HEK293 (cell line): ENCODE data around the gene FANCE.

Experiments used
- BCL11A ChIP-seq: fragments of 450-650 bp; formaldehyde crosslinking; IDR thresholded peaks from 2 replicates; pipeline ENCODE4 v1.5.1; 2016; ENCODE audit warnings: low read depth, missing biosample characterization, missing genetic modification characterization
- BCL11B ChIP-seq: fragments of 450-650 bp; formaldehyde crosslinking; IDR thresholded peaks from 2 replicates; pipeline ENCODE4 v1.5.1; 2016; ENCODE audit warnings: low read depth, missing biosample characterization, missing genetic modification characterization
- GFI1B ChIP-seq: fragments of 450-650 bp; formaldehyde crosslinking; IDR thresholded peaks from 2 replicates; pipeline ENCODE4 v1.5.1; 2016; ENCODE audit warnings: missing biosample characterization, missing genetic modification characterization
- GLIS1 ChIP-seq: fragments of 450-650 bp; formaldehyde crosslinking; IDR thresholded peaks from 2 replicates; pipeline ENCODE4 v1.5.1; 2016; ENCODE audit warnings: missing biosample characterization, missing genetic modification characterization
- HOXA7 ChIP-seq: sonication (generic); formaldehyde crosslinking; IDR thresholded peaks from 2 replicates; pipeline ENCODE4 v1.8.1; 2022; ENCODE audit warnings: missing genetic modification reagents, borderline replicate concordance
- IKZF3 ChIP-seq: fragments of 450-650 bp; IDR thresholded peaks from 2 replicates; pipeline ENCODE4 v1.5.0; 2018; ENCODE audit warnings: missing biosample characterization, mild to moderate bottlenecking, missing genetic modification characterization, moderate library complexity
- OSR2 ChIP-seq: fragments of 450-650 bp; formaldehyde crosslinking; IDR thresholded peaks from 2 replicates; pipeline ENCODE4 v1.5.1; 2016; ENCODE audit warnings: missing biosample characterization, missing genetic modification characterization
- OVOL3 ChIP-seq: fragments of 450-650 bp; formaldehyde crosslinking; IDR thresholded peaks from 2 replicates; pipeline ENCODE4 v1.5.1; 2016; ENCODE audit warnings: missing biosample characterization, missing genetic modification characterization
- TCF7L2 ChIP-seq: IDR thresholded peaks from 2 replicates; pipeline ENCODE4 v1.6.1; 2011; ENCODE audit warnings: low read depth, mild to moderate bottlenecking, inconsistent platforms, low read length, moderate library complexity, borderline replicate concordance
- ZBTB1 ChIP-seq: fragments of 450-650 bp; formaldehyde crosslinking; IDR thresholded peaks from 2 replicates; pipeline ENCODE4 v1.5.1; 2016; ENCODE audit warnings: missing biosample characterization, missing genetic modification characterization
- ZBTB17 ChIP-seq: fragments of 450-650 bp; formaldehyde crosslinking; IDR thresholded peaks from 2 replicates; pipeline ENCODE4 v1.5.1; 2016; ENCODE audit warnings: missing biosample characterization, missing genetic modification characterization
- ZBTB20 ChIP-seq: fragments of 450-650 bp; formaldehyde crosslinking; IDR thresholded peaks from 2 replicates; pipeline ENCODE4 v1.5.1; 2016; ENCODE audit warnings: missing biosample characterization, missing genetic modification characterization
- ZBTB7A ChIP-seq: fragments of 450-650 bp; formaldehyde crosslinking; IDR thresholded peaks from 2 replicates; pipeline ENCODE4 v1.5.1; 2016; ENCODE audit warnings: low read depth, missing biosample characterization, missing genetic modification characterization
- ZFP69B ChIP-seq: fragments of 450-650 bp; formaldehyde crosslinking; IDR thresholded peaks from 2 replicates; pipeline ENCODE4 v1.5.1; 2016; ENCODE audit warnings: missing biosample characterization, missing genetic modification characterization
- ZIC2 ChIP-seq: fragments of 450-650 bp; formaldehyde crosslinking; IDR thresholded peaks from 2 replicates; pipeline ENCODE4 v1.5.1; 2016; ENCODE audit warnings: missing biosample characterization, missing genetic modification characterization
- ZNF175 ChIP-seq: fragments of 450-650 bp; formaldehyde crosslinking; IDR thresholded peaks from 2 replicates; pipeline ENCODE4 v1.5.1; 2016; ENCODE audit warnings: missing biosample characterization, missing genetic modification characterization
- ZNF24 ChIP-seq: fragments of 450-650 bp; formaldehyde crosslinking; IDR thresholded peaks from 2 replicates; pipeline ENCODE4 v1.5.1; 2016; ENCODE audit warnings: missing biosample characterization, missing genetic modification characterization
- ZNF341 ChIP-seq: fragments of 450-650 bp; formaldehyde crosslinking; IDR thresholded peaks from 2 replicates; pipeline ENCODE4; 2016; ENCODE audit warnings: low read depth, missing biosample characterization, missing genetic modification characterization
- ZNF350 ChIP-seq: fragments of 450-650 bp; formaldehyde crosslinking; IDR thresholded peaks from 2 replicates; pipeline ENCODE4 v1.5.0; 2017; ENCODE audit warnings: missing biosample characterization, mild to moderate bottlenecking, missing genetic modification characterization
- ZNF366 ChIP-seq: fragments of 450-650 bp; formaldehyde crosslinking; conservative IDR thresholded peaks from 2 replicates; pipeline ENCODE4 v1.5.1; 2016; ENCODE audit warnings: missing biosample characterization, missing genetic modification characterization
- ZNF394 ChIP-seq: fragments of 450-650 bp; formaldehyde crosslinking; IDR thresholded peaks from 2 replicates; pipeline ENCODE4 v1.5.1; 2016; ENCODE audit warnings: missing biosample characterization, missing genetic modification characterization, mild to moderate bottlenecking, moderate library complexity, borderline replicate concordance
- ZNF548 ChIP-seq: fragments of 450-650 bp; formaldehyde crosslinking; IDR thresholded peaks from 2 replicates; pipeline ENCODE4 v1.5.1; 2016; ENCODE audit warnings: missing biosample characterization, missing genetic modification characterization
- ZNF555 ChIP-seq: fragments of 450-650 bp; formaldehyde crosslinking; conservative IDR thresholded peaks from 2 replicates; pipeline ENCODE4 v1.5.1; 2017; ENCODE audit warnings: missing biosample characterization, mild to moderate bottlenecking, missing genetic modification characterization, inconsistent platforms
- ZNF621 ChIP-seq: fragments of 450-650 bp; formaldehyde crosslinking; IDR thresholded peaks from 2 replicates; pipeline ENCODE4 v1.5.1; 2017; ENCODE audit warnings: missing biosample characterization, missing genetic modification characterization
- ZNF707 ChIP-seq: fragments of 450-650 bp; formaldehyde crosslinking; IDR thresholded peaks from 2 replicates; pipeline ENCODE4 v1.5.1; 2016; ENCODE audit warnings: missing biosample characterization, missing genetic modification characterization
- ZNF785 ChIP-seq: fragments of 450-650 bp; formaldehyde crosslinking; IDR thresholded peaks from 2 replicates; pipeline ENCODE4 v1.5.1; 2016; ENCODE audit warnings: missing biosample characterization, missing genetic modification characterization
- TF ChIP-seq, protein P1 (sequence below): fragments of 450-650 bp; formaldehyde crosslinking; IDR thresholded peaks from 2 replicates; pipeline ENCODE4 v1.5.1; 2016; ENCODE audit warnings: missing biosample characterization, missing genetic modification characterization
- TF ChIP-seq, protein P2 (sequence below): fragments of 450-650 bp; IDR thresholded peaks from 2 replicates; pipeline ENCODE4 v1.5.1; 2018; ENCODE audit warnings: missing biosample characterization, missing genetic modification characterization
- TF ChIP-seq, protein P3 (sequence below): fragments of 450-650 bp; formaldehyde crosslinking; IDR thresholded peaks from 2 replicates; pipeline ENCODE4 v1.5.1; 2017; ENCODE audit warnings: missing biosample characterization, mild to moderate bottlenecking, missing genetic modification characterization, moderate library complexity
- TF ChIP-seq, protein P4 (sequence below): fragments of 450-650 bp; formaldehyde crosslinking; IDR thresholded peaks from 2 replicates; pipeline ENCODE4 v1.5.1; 2016; ENCODE audit warnings: missing biosample characterization, missing genetic modification characterization
- TF ChIP-seq, protein P5 (sequence below): fragments of 450-650 bp; formaldehyde crosslinking; IDR thresholded peaks from 2 replicates; pipeline ENCODE4 v1.5.1; 2017; ENCODE audit warnings: missing biosample characterization, missing genetic modification characterization
- TF ChIP-seq, protein P6 (sequence below): fragments of 450-650 bp; formaldehyde crosslinking; IDR thresholded peaks from 2 replicates; pipeline ENCODE4 v1.5.1; 2016; ENCODE audit warnings: missing biosample characterization, missing genetic modification characterization

FANCE gene

DNA sequence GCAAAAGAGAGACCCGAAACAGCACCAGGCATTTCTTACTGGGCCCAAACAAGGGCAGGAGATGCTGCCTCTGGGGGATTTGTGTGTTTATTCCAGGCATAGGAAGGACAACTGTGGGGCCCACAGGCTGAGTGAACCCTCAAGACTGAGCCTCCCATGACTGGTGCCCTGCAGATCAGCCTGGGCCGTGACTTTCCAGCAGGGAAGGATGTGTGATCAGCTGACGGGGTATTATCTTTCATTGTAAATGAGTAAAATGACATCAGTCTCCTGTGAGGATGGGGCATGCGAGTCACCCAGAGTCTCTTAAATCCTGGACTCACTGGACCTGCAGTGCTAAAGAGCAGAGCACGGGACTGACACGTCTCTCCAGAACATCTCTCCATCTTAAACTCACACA lies 48.6 kb downstream of the FANCE start (continued):
- TF ChIP-seq ZBTB17 (tag by site-specific recombination) (peak; percentile 62), ZIC2 (tag by site-specific recombination) (peak; percentile 38), ZNF366 (tag by site-specific recombination) (peak; percentile 91), ZNF555 (tag by site-specific recombination) (no peak), ZNF785 (tag by site-specific recombination) (no peak), TCF7L2 (no peak), BCL11B (tag by site-specific recombination) (no peak), ZBTB20 (peak; percentile 39; the same call in 1 of the 2 replicates), ZFP69B (tag by site-specific recombination) (peak; percentile 99), BCL11A (peak; percentile 68; the same call in 1 of the 2 replicates), ZNF548 (no peak), IKZF3 (tag by site-specific recombination) (peak; percentile 60; the same call in 1 of the 2 replicates), ZNF175 (tag by site-specific recombination) (no peak), GLIS1 (tag by site-specific recombination) (no peak), ZNF341 (tag by site-specific recombination) (peak; percentile 30; the same call in 1 of the 2 replicates), ZBTB1 (tag by site-specific recombination) (no peak), OSR2 (tag by site-specific recombination) (no peak), ZBTB7A (no peak), GFI1B (tag by site-specific recombination) (no peak), HOXA7 (CRISPR knock-in tag) (no peak), OVOL3 (tag by site-specific recombination) (no peak), ZNF707 (tag by site-specific recombination) (no peak), ZNF24 (tag by site-specific recombination) (peak; percentile 67; the same call in 1 of the 2 replicates), ZNF394 (tag by site-specific recombination) (peak; percentile 23; the same call in 1 of the 2 replicates), ZNF621 (tag by site-specific recombination) (no peak), ZNF350 (no peak)
- TF ChIP-seq, protein P1, sequence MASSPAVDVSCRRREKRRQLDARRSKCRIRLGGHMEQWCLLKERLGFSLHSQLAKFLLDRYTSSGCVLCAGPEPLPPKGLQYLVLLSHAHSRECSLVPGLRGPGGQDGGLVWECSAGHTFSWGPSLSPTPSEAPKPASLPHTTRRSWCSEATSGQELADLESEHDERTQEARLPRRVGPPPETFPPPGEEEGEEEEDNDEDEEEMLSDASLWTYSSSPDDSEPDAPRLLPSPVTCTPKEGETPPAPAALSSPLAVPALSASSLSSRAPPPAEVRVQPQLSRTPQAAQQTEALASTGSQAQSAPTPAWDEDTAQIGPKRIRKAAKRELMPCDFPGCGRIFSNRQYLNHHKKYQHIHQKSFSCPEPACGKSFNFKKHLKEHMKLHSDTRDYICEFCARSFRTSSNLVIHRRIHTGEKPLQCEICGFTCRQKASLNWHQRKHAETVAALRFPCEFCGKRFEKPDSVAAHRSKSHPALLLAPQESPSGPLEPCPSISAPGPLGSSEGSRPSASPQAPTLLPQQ (tag by site-specific recombination) = peak; percentile 99
- TF ChIP-seq, protein P2, sequence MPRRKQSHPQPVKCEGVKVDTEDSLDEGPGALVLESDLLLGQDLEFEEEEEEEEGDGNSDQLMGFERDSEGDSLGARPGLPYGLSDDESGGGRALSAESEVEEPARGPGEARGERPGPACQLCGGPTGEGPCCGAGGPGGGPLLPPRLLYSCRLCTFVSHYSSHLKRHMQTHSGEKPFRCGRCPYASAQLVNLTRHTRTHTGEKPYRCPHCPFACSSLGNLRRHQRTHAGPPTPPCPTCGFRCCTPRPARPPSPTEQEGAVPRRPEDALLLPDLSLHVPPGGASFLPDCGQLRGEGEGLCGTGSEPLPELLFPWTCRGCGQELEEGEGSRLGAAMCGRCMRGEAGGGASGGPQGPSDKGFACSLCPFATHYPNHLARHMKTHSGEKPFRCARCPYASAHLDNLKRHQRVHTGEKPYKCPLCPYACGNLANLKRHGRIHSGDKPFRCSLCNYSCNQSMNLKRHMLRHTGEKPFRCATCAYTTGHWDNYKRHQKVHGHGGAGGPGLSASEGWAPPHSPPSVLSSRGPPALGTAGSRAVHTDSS (tag by site-specific recombination) = no peak
- TF ChIP-seq, protein P3, sequence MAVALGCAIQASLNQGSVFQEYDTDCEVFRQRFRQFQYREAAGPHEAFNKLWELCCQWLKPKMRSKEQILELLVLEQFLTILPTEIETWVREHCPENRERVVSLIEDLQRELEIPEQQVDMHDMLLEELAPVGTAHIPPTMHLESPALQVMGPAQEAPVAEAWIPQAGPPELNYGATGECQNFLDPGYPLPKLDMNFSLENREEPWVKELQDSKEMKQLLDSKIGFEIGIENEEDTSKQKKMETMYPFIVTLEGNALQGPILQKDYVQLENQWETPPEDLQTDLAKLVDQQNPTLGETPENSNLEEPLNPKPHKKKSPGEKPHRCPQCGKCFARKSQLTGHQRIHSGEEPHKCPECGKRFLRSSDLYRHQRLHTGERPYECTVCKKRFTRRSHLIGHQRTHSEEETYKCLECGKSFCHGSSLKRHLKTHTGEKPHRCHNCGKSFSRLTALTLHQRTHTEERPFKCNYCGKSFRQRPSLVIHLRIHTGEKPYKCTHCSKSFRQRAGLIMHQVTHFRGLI (tag by site-specific recombination) = no peak
- TF ChIP-seq, protein P4, sequence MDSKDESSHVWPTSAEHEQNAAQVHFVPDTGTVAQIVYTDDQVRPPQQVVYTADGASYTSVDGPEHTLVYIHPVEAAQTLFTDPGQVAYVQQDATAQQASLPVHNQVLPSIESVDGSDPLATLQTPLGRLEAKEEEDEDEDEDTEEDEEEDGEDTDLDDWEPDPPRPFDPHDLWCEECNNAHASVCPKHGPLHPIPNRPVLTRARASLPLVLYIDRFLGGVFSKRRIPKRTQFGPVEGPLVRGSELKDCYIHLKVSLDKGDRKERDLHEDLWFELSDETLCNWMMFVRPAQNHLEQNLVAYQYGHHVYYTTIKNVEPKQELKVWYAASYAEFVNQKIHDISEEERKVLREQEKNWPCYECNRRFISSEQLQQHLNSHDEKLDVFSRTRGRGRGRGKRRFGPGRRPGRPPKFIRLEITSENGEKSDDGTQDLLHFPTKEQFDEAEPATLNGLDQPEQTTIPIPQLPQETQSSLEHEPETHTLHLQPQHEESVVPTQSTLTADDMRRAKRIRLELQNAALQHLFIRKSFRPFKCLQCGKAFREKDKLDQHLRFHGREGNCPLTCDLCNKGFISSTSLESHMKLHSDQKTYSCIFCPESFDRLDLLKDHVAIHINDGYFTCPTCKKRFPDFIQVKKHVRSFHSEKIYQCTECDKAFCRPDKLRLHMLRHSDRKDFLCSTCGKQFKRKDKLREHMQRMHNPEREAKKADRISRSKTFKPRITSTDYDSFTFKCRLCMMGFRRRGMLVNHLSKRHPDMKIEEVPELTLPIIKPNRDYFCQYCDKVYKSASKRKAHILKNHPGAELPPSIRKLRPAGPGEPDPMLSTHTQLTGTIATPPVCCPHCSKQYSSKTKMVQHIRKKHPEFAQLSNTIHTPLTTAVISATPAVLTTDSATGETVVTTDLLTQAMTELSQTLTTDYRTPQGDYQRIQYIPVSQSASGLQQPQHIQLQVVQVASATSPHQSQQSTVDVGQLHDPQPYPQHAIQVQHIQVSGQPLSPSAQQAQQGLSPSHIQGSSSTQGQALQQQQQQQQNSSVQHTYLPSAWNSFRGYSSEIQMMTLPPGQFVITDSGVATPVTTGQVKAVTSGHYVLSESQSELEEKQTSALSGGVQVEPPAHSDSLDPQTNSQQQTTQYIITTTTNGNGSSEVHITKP (tag by site-specific recombination) = no peak
- TF ChIP-seq, protein P5, sequence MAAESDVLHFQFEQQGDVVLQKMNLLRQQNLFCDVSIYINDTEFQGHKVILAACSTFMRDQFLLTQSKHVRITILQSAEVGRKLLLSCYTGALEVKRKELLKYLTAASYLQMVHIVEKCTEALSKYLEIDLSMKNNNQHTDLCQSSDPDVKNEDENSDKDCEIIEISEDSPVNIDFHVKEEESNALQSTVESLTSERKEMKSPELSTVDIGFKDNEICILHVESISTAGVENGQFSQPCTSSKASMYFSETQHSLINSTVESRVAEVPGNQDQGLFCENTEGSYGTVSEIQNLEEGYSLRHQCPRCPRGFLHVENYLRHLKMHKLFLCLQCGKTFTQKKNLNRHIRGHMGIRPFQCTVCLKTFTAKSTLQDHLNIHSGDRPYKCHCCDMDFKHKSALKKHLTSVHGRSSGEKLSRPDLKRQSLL (tag by site-specific recombination) = no peak
- TF ChIP-seq, protein P6, sequence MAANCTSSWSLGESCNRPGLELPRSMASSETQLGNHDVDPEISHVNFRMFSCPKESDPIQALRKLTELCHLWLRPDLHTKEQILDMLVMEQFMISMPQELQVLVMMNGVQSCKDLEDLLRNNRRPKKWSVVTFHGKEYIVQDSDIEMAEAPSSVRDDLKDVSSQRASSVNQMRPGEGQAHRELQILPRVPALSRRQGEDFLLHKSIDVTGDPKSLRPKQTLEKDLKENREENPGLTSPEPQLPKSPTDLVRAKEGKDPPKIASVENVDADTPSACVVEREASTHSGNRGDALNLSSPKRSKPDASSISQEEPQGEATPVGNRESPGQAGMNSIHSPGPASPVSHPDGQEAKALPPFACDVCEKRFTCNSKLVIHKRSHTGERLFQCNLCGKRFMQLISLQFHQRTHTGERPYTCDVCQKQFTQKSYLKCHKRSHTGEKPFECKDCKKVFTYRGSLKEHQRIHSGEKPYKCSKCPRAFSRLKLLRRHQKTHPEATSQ (tag by site-specific recombination) = no peak
